ENCODE measurements around the gene OR6B3. TPM values are rescaled to one million over a fixed set of nuclear protein-coding genes. Genes with fewer than 3 reads are reported as not detected.

OR6B3 gene
- total RNA-seq, 1 experiment from 2014 or later = not detected

DNA sequence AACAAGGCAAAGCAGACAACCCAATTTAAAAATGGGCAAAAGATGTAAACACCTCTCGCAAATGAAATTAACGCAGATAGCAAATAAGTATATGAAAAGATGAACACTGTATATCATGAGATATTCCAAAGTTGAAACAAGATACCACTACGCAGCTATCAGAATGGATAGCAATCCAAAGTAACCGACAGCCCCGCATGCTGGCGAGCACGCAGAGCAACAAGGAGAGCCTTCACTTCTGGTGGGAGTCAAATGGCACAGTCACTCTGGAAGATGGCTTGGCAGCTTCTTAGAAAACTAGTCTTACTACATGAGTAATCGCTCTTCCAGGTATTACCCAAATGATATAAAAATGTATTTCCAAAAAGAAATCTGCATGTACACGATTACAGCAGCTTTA is 29.5 kb downstream of the OR6B3 start:
- CTCF ChIA-PET = interaction anchor here (0.5 kb wide), 1 partner anchor 534 kb away, joined by 3 read pairs; the partner anchor contains the start of gene ANKMY1
- peaks cover 19% of the 10 kb centered on the region for H3K36me3 ChIP-seq (ENCODE audit: insufficient read depth, low read length, poor library complexity, severe bottlenecking)
- no TSS peak for BruUV-seq (replicated peaks)
- H3K4me1 ChIP-seq (ENCODE audit: insufficient read depth, low read length, poor library complexity, severe bottlenecking) = peaks cover 8% of the 10 kb centered on the region
- no peak for TF ChIP-seq CTCF (conservative IDR thresholded peaks at IDR 0.05; ENCODE audit: low read depth, low read length)
- TF ChIP-seq EZH2 (IDR thresholded peaks at IDR 0.05; ENCODE audit: borderline replicate concordance, low read depth, low read length, poor library complexity, severe bottlenecking) = no peak
- intact Hi-C loops (cut with micrococcal nuclease; ENCODE audit: unreplicated experiment) = no loop called here
- H3K9me3 ChIP-seq (ENCODE audit: low read depth, low read length, poor library complexity, severe bottlenecking) = no peaks in the 10 kb centered on the region
- H3K27me3 ChIP-seq (replicated peaks; ENCODE audit: insufficient read depth, low read depth, low read length, poor library complexity) = no peaks in the 10 kb centered on the region
- DNase-seq (ENCODE audit: low spot score) = no peak
- H3K4me3 ChIP-seq (ENCODE audit: low read depth, low read length, poor library complexity, severe bottlenecking) = peak overlapping the region; percentile 87
- POLR2A ChIA-PET (ENCODE audit: low non-redundant PET) = no interaction called here
- no peak overlapping the region for H3K27ac ChIP-seq (ENCODE audit: low read depth, low read length, poor library complexity, severe bottlenecking)

DNA sequence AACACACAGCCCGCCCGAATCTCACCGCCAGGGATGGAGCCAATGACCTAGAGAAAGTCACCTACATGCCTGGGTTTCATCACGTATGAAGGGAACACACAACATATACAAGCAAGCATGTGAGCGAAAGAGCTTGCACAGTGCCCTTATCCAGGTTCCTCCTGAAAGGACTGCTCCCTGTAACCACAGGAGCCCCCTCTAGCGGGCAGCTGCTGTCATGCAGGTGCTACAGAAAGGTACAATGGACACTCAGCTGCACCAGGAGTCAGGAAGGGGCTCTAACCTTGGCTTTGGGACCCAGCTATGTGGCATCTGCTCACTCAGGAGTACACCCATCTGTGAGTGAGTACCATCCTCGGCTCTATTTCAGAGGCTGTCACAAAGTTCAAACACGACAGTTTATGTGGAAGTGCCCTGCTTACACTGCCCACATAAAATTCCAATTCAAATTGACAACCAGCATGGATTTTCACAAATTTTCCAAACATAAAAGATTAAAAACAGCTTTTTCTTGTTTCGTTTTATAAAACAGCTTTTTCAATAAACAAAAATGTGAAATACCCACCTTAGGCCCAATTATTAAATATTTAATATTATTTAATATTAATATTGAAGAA is 31.7 kb downstream of the OR6B3 start:
- no peaks in the 10 kb centered on the region for H3K9me3 ChIP-seq (ENCODE audit: low read depth, low read length, poor library complexity, severe bottlenecking)
- peaks cover 37% of the 10 kb centered on the region for H3K36me3 ChIP-seq (ENCODE audit: insufficient read depth, low read length, poor library complexity, severe bottlenecking)
- intact Hi-C loops (cut with micrococcal nuclease; ENCODE audit: unreplicated experiment) = no loop called here
- POLR2A ChIA-PET (ENCODE audit: low non-redundant PET) = interaction anchor here (0.7 kb wide), 1 partner anchor 1080 kb away, joined by 4 read pairs; the partner anchor contains the start of gene MTERF4
- CTCF ChIA-PET = no interaction called here
- peak; percentile 87 for TF ChIP-seq CTCF (conservative IDR thresholded peaks at IDR 0.05; ENCODE audit: low read depth, low read length)
- TF ChIP-seq EZH2 (IDR thresholded peaks at IDR 0.05; ENCODE audit: borderline replicate concordance, low read depth, low read length, poor library complexity, severe bottlenecking) = no peak
- H3K27ac ChIP-seq (ENCODE audit: low read depth, low read length, poor library complexity, severe bottlenecking) = no peak overlapping the region
- no peak overlapping the region for H3K4me3 ChIP-seq (ENCODE audit: low read depth, low read length, poor library complexity, severe bottlenecking)
- peak; percentile 70 for DNase-seq (ENCODE audit: low spot score)
- BruUV-seq (replicated peaks) = no TSS peak
- peaks cover 8% of the 10 kb centered on the region for H3K4me1 ChIP-seq (ENCODE audit: insufficient read depth, low read length, poor library complexity, severe bottlenecking)
- H3K27me3 ChIP-seq (replicated peaks; ENCODE audit: insufficient read depth, low read depth, low read length, poor library complexity) = no peaks in the 10 kb centered on the region

- intact Hi-C loops (cut with micrococcal nuclease; ENCODE audit: unreplicated experiment) = no loop called here
- H3K27ac ChIP-seq (ENCODE audit: low read depth, low read length, poor library complexity, severe bottlenecking) = no peak overlapping the region
- H3K27me3 ChIP-seq (replicated peaks; ENCODE audit: insufficient read depth, low read depth, low read length, poor library complexity) = no peaks in the 10 kb centered on the region
- H3K36me3 ChIP-seq (ENCODE audit: insufficient read depth, low read length, poor library complexity, severe bottlenecking) = peaks cover 56% of the 10 kb centered on the region
- ChIA-PET POLR2A (ENCODE audit: low non-redundant PET) (no interaction called here), CTCF (no interaction called here)
- H3K9me3 ChIP-seq (ENCODE audit: low read depth, low read length, poor library complexity, severe bottlenecking) = no peaks in the 10 kb centered on the region
- BruUV-seq (replicated peaks) = no TSS peak
- H3K4me1 ChIP-seq (ENCODE audit: insufficient read depth, low read length, poor library complexity, severe bottlenecking) = no peaks in the 10 kb centered on the region
- DNase-seq (ENCODE audit: low spot score) = no peak
- no peak for TF ChIP-seq CTCF (conservative IDR thresholded peaks at IDR 0.05; ENCODE audit: low read depth, low read length)
- TF ChIP-seq EZH2 (IDR thresholded peaks at IDR 0.05; ENCODE audit: borderline replicate concordance, low read depth, low read length, poor library complexity, severe bottlenecking) = no peak
- no peak overlapping the region for H3K4me3 ChIP-seq (ENCODE audit: low read depth, low read length, poor library complexity, severe bottlenecking)
Measured at GRCh38 chr2:240018071-240018750, 35.1 kb downstream of the OR6B3 start.
